GM18861 (cell line): ENCODE results near the gene LRMDA.
"Not testable (repeated sequence)": the region's sequence is repeated elsewhere in the genome, so short reads cannot be mapped to it uniquely, and the experiment has no call there.

Source experiments
- ATAC-seq: cut with Tn5 transposase; IDR thresholded peaks from one replicate; pipeline ENCODE4 v1.9.1; 2021; ENCODE audit not compliant: unreplicated experiment

The LRMDA gene

GRCh38 chr10:75730847-75731246 lies 299.4 kb downstream of the LRMDA start:
- no peak for ATAC-seq

GRCh38 chr10:75733135-75733890 lies 301.9 kb downstream of the LRMDA start:
- ATAC-seq = no peak

GRCh38 chr10:75736151-75736640 lies 304.8 kb downstream of the LRMDA start:
- ATAC-seq = no peak

- ATAC-seq = no peak
These were observed 305.6 kb downstream of the LRMDA start for GRCh38 chr10:75736889-75737579.

DNA sequence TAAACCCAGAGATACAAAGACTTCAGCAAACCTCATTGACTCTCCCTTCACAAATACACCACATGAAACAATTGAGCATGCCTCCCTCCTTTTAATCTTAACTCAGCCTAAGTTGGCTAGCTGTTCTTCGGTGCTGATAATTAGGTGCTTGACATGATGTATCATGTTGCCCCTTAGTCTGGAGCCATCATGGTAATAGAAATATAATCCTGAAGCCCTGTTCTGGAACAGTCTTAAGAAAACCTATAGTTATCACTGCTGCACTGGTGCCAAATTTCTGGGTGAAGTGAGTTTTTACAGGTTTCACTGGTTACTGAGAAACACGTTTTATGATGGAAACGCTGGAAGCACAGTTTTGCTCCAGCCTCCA lies 306.1 kb downstream of the LRMDA start:
- no peak for ATAC-seq

DNA sequence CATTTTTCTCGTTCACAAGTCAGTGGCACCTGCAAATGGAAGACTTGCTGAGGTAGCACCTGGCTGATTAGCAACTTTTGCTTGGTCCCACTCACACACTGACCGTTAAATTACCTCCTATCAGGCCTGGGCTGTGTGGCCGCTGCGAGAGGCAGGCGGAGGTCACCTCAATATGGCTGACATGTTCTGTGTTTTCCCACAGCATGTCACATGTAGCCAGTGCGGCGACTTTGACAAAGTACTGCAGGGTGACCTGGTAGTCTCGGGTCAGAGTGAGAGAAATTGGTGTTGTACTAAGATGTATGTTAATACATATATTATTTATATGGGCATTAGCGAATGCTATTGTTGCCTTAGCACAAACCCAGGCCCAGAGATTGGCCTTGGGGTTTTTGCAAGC lies 307.5 kb downstream of the LRMDA start:
- ATAC-seq = no peak

DNA sequence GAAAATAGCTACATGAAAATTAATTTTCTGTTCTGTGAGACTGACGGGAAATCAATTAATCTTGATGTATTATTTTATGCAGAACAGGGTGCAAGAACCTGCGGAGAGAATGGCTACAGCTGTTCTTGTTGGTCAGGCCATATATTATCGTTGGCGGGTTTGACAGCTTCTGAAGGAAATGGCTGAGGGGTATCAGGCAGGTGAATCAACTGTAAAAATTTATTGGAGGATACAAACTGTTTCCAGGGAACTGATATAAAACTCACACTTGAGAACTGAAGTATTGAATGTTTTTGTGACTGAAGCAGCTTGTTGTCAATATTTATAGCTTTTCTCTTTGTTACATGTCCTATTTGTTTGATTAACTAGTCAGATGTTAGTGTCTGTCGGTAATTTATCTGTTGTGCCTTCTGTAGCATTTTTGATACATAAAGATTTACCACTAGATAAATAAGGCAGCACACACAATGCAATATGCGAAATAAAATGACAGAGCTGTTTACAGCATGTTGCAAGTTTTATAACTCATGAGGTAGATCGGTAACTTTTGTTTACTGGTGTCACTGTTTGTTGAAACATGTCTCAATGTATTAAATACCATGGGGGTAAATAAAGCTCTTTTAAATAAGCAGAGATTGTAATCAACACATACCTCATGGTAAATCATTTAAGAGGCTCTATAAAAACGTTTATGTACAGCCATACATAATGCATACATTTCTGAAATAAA lies 308.2 kb downstream of the LRMDA start:
- ATAC-seq = no peak

DNA sequence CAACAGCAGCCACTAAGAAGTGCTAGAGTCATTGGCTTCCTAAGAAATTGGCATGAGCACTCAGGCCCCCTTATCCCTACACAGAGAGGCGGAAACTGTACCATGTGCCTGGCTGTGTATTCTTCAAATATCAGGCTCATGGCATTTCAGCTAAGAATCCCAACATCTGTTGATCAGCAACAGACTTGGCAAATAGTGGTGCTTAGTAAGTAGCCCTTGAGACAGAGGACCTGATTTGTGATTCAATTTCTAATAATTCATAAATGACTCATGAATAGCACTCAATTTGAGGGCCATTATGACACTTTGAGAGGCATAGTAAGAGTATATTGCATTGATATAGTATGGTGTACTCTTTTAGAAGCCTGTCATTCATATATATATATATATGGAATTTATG lies 309.1 kb downstream of the LRMDA start:
- no peak for ATAC-seq

- no peak for ATAC-seq
These were observed 310.9 kb downstream of the LRMDA start for GRCh38 chr10:75742355-75742754.

DNA sequence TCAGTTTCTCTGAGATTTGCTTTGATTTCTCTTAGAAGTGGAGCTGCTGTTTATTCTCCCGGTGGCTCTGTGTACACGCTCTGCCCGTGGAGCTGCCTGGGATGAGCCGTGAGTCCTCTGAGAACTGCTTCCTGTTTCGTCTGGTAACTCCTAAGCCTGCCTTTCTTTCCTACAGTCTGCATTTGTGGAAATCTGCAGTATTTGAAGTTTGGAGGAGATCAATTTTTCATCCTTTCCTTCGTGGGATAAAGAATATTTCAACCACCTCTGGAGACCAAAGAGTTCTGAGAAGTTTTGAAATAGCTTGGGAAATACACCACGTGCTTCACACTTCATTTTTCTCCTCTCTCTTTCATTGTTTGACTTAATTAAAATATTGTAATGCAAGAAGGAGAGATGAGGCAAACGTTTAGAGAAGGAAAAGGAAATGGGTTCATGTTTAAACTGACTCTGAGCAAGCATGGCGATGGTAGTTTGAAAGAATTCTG lies 311.9 kb downstream of the LRMDA start:
- no peak for ATAC-seq

- ATAC-seq = no peak
These were observed 312.8 kb downstream of the LRMDA start for GRCh38 chr10:75744261-75744660.

DNA sequence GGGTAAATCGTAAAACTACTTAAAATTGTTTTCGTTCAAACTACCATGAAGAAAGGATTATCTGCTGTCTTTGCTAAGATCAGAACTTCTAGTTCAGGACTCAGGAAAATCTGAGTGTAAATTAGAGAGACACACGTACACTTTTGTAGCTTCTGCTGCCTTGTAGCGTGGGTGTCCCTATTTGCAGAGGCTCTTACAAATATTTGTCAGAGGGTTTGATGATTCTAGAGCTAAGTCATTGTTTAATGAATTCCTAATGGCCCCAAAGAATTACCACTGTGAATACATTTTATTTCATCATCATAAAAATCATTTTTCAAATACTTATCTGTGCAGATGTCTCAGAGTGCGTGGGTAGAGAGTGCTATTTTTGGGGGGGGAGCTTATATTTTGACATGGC lies 314.9 kb downstream of the LRMDA start:
- ATAC-seq = no peak

DNA sequence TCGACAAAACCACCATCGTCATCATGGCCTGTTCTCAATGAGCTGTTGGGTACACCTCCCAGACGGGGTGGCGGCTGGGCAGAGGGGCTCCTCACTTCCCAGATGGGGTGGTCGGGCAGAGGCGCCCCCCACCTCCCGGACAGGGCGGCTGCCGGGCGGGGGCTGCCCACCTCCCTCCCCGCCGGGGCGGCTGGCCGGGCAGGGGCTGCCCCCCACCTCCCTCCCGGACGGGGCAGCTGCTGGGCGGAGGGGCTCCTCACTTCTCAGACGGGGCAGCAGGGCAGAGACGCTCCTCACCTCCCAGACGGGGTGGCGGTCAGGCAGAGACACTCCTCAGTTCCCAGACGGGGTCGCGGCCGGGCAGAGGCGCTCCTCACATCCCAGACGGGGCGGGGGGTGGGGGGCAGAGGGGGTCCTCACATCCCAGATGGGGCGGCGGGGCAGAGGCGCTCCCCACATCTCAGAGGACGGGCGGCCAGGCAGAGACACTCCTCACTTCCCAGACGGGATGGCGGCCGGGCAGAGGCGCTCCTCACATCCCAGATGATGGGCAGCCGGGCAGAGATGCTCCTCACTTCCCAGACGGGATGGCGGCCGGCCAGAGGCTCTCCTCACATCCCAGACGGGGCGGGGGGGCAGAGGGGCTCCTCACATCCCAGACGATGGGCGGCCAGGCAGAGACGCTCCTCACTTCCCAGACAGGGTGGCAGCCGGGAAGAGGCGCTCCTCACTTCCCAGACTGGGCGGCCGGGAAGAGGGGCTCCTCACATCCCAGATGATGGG lies 318.9 kb downstream of the LRMDA start:
- ATAC-seq = not testable (repeated sequence)

DNA sequence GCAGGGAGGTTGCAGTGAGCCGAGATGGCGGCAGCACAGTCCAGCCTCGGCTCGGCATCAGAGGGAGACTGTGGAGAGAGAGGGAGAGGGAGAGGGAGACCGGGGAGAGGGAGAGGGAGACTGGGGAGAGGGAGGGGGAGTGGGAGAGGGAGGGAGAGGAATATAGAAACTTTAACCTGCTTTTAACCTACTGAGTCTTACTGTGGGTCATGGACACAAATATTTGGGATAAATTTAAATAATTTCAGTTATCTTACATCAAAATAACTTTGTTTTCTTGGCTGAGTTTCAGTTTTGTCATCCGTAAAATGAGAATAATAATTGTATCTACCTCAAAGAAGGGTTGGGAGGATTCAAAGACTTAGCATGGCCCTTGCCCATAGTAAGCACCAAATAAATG lies 319.8 kb downstream of the LRMDA start:
- no peak for ATAC-seq

DNA sequence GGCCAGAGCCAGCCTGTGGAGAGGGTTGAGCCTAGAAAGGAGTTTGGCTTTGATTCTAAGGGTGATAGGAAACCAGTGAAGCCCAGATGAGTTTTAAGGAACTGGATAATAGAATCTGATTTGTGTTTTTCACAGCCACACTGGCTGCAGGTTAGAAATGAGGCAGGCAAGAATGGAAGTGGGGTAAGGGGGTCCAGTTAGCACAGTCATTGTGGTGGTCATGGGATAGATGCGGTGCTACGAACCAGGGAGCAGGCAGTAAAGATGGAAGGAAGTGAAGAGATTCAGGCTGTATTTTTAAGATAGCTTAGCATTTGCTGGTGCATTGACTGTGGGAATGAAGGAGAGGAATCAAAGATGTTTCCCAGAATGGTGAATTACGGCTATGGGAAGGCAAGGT lies 322.2 kb downstream of the LRMDA start:
- ATAC-seq = no peak

GRCh38 chr10:75754096-75754831 lies 322.8 kb downstream of the LRMDA start:
- no peak for ATAC-seq

DNA sequence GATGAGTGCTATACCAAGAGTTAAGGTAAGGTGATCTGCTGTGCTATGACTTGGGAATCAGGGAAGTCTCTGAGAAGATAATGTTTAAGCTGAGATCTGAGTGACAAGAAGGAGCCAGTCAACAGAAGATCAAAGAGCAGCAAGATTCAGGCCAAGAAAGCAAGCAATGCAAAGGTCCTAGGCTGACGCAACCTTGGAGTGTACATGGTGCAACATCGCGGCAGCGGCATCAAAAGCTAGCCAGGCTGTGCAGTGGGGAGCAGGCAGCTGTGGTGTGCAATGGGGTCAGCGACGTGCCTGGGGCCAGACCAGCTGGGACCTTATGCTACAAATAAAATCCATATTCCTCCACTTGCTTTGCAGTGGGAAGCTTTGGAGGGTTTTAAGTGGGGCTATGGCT lies 324.1 kb downstream of the LRMDA start:
- ATAC-seq = no peak

DNA sequence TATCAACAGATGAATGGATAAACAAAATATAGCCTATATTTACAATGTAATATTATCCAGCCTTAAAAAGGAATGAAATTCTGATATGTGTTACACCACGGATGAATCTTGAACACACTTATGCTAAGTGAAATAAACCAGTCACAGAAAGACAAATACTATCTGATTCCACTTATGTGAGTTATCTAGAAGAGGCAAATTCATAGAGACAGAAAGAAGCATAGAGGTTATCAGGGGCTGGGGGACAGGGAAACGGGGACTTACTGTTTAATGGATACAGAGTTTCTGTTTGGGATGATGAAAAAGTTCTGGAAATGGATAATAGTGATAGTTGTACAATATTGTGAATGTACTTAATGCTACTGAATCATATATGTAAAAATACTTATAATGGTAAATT lies 329.9 kb downstream of the LRMDA start:
- ATAC-seq = no peak

GRCh38 chr10:75762431-75762802 lies 331.0 kb downstream of the LRMDA start:
- no peak for ATAC-seq

DNA sequence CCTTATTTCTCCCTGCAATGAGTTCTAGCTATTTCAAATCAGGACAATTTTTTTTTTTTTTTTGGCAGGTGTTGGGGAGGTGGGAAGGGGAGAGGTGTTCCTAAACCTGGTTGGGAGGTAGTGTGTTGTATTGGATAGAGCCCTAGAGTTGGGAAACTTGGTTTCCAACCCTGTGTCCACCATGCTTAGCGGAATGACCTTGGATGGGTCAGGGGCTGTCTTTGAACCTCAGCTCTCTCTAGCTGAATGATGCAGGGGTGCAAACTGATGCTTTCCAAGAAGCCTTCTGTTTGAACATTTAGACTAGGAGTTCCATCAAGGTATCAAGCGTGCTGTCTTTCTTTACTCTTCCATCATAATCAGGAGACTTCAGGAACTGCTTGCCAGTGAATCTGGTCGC lies 332.2 kb downstream of the LRMDA start:
- ATAC-seq = no peak
